Loucy (cell line): ENCODE results near the gene FTCDNL1.

Source experiments
- EZH2phosphoT487 ChIP-seq: fragments of 200-600 bp; IDR thresholded peaks from 2 replicates; pipeline ENCODE4 v1.6.1; 2018; ENCODE audit warnings: antibody characterized with exemption, mild to moderate bottlenecking, moderate library complexity, borderline replicate concordance
- TF ChIP-seq, protein P1 (sequence below): fragments of 200-600 bp; sonication (generic); conservative IDR thresholded peaks from 2 replicates; pipeline ENCODE4 v1.5.1; 2014; ENCODE audit warnings: mild to moderate bottlenecking, antibody characterized with exemption, low read length

DNA sequence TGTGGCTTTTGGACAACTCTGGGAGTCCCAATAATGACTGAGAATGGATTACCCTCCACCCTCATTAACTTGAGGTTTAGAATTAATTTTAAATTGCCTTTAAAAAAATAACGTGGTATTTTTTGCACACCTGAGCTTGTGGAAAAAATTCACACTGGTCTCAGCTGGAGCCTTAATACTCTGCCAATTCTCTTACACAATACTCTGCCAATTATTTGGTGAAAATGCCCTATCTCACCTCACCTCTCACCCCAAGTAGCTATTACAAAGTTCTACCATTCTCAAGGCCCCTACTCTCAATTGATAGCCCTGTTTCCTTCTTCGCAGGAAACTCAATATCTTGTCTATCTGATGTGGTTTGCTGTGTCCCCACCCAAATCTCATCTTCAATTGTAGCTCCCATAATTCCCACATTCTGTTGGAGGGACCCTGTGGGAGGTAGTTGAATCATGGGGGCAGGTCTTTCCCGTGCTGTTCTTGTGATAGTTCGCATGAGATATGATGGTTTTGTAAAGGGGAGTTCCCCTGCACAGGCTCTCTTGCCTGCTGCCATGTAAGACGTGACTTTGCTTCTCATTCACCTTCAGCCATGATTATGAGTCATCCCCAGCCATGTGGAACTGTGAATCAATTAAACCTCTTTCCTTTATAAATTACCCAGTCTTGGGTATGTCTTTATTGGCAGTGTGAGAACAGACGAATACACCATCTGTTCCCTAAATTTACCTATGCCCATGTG lies 32.7 kb upstream of the FTCDNL1 start:
- TF ChIP-seq, protein P1, sequence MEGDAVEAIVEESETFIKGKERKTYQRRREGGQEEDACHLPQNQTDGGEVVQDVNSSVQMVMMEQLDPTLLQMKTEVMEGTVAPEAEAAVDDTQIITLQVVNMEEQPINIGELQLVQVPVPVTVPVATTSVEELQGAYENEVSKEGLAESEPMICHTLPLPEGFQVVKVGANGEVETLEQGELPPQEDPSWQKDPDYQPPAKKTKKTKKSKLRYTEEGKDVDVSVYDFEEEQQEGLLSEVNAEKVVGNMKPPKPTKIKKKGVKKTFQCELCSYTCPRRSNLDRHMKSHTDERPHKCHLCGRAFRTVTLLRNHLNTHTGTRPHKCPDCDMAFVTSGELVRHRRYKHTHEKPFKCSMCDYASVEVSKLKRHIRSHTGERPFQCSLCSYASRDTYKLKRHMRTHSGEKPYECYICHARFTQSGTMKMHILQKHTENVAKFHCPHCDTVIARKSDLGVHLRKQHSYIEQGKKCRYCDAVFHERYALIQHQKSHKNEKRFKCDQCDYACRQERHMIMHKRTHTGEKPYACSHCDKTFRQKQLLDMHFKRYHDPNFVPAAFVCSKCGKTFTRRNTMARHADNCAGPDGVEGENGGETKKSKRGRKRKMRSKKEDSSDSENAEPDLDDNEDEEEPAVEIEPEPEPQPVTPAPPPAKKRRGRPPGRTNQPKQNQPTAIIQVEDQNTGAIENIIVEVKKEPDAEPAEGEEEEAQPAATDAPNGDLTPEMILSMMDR, result no peak
- TF ChIP-seq EZH2phosphoT487, result no peak
